Measurements from ENCODE around the gene CHST10.
"Not testable (repeated sequence)": the region's sequence is repeated elsewhere in the genome, so short reads cannot be mapped to it uniquely, and the experiment has no call there.

Gene CHST10

DNA sequence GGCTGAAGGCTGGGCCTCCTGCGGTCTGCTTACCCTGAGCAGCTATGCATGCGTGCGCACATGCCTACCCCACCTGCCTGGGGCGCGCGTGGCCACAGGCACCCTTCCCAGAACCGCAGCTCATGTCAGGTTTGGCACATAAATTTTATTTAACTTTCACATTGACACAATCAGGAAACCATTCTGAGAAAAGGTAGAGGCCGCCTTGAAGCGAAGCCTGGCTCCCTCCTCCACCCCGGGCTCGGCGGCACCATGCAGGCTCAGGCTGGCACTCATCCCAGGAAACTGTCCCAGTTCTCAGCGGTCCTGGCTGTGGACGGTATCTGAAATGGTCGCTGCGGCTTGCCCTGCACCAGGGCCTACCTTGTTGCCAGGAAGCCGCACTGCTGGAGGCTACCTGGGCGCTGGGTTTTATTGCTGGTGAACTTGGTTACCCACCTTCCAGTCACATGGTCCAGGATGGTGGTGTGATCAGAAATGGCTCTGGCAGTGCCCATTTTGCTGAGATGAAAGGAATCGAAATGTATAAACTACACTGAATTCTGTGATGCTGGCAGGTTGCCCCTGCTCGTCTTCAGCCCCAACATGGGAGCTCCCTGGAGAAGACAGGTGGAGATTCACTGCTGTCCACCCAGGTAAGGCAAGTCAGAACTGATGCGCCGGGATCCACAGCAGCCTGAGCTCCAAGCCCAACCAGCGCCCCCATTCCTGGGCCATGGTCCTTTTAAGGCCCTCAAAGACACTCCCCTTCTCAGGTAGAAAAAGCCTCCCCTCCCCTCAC, 25.5 kb downstream of the CHST10 start:
- Histone ChIP-seq H3K9me3 (ENCODE audit: insufficient read depth, low read depth, low read length) (no peaks in the 10 kb centered on the region), H3K27me3 (ENCODE audit: insufficient read depth, low read length) (no peaks in the 10 kb centered on the region), H3K36me3 (ENCODE audit: insufficient read depth, low read length) (peaks cover 47% of the 10 kb centered on the region), H3K9ac (ENCODE audit: low read depth, low read length) (no peak overlapping the region), H3K4me3 (ENCODE audit: low read length) (no peak overlapping the region), H3K4me1 (ENCODE audit: insufficient read depth, low read length) (no peaks in the 10 kb centered on the region), H3K27ac (ENCODE audit: low read depth, low read length) (no peak overlapping the region)
- WGBS: 94% methylated on average over 23 of the region's 23 CpGs

DNA sequence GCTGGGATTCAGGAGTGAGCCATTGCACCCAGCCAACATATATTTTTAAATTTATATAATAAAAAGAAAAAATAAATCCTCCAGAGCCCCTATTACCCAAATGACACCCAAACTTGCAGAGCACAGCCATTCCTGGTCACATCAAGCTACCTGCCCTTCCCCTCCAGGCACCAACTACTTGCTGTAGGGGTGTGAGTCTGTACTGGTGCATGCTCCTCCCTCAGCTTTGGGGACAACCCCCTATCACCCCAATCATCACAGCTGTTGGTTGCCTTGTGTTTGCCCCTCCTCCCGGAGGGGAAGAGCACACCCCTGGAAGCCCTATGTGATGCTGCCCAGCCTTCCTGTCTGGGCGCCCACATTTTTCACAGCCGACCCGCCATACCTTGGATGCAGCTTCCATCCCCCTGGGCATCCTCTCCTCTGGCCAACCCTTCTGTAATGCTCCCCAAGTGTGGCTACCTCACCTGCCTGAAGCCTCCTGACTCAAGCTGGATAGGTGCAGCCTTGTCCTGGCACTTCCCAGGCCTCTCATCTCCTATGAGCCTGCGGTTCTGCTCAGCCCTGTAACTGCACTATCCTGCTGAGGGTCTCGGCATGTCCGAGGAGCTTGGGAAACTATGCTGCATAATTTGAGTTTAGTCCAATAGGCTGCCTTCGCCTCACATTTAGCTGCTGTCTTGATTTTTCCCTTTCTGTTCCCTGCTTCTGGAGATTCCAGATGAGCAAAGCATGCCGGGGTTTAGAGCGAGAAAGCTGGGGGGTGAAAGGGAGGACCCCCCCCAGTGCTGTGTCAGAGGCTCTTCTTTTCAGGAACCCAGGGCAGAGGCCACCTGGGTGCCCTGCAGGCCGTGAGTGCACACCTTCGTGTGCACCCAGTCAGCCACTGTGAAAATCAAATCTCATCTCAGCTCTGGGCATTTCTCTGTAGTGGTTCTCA, 27.2 kb downstream of the CHST10 start:
- Histone ChIP-seq H3K27me3 (ENCODE audit: insufficient read depth, low read length) (no peaks in the 10 kb centered on the region), H3K4me1 (ENCODE audit: insufficient read depth, low read length) (no peaks in the 10 kb centered on the region), H3K27ac (ENCODE audit: low read depth, low read length) (no peak overlapping the region), H3K36me3 (ENCODE audit: insufficient read depth, low read length) (peaks cover 33% of the 10 kb centered on the region), H3K9me3 (ENCODE audit: insufficient read depth, low read depth, low read length) (no peaks in the 10 kb centered on the region), H3K9ac (ENCODE audit: low read depth, low read length) (no peak overlapping the region), H3K4me3 (ENCODE audit: low read length) (no peak overlapping the region)
- 90% methylated on average over 12 of the region's 12 CpGs for WGBS

DNA sequence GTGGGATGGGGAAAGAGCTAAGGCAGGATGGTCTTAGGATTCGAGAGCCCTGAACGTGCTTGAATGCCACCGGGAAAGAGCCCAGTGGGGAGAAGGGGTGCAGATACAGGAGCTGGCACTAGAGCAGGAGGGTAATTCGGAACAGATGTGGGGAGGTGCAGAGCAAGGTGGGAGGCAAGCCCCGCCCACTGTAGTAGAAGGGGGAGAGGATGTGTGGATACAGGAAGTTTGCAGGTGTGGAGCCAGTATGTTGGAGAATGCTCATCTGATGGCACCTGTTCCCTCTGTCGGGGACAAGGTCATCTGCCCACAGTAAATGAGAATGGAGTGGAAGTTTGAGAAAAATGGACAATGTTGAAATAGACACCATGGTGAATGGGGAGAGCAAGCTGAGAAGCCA, 28.8 kb downstream of the CHST10 start:
- H3K9me3 ChIP-seq (ENCODE audit: insufficient read depth, low read depth, low read length): no peaks in the 10 kb centered on the region
- H3K4me3 ChIP-seq (ENCODE audit: low read length): no peak overlapping the region
- no peaks in the 10 kb centered on the region for H3K4me1 ChIP-seq (ENCODE audit: insufficient read depth, low read length)
- WGBS: 90% methylated on average over 6 of the region's 6 CpGs
- no peak overlapping the region for H3K9ac ChIP-seq (ENCODE audit: low read depth, low read length)
- no peaks in the 10 kb centered on the region for H3K27me3 ChIP-seq (ENCODE audit: insufficient read depth, low read length)
- peaks cover 23% of the 10 kb centered on the region for H3K36me3 ChIP-seq (ENCODE audit: insufficient read depth, low read length)
- no peak overlapping the region for H3K27ac ChIP-seq (ENCODE audit: low read depth, low read length)

GRCh38 chr2:100383954-100384353, 33.5 kb downstream of the CHST10 start:
- 96% methylated on average over 4 of the region's 5 CpGs for WGBS
- H3K9me3 ChIP-seq (ENCODE audit: insufficient read depth, low read depth, low read length): no peaks in the 10 kb centered on the region
- H3K27ac ChIP-seq (ENCODE audit: low read depth, low read length): no peak overlapping the region
- no peaks in the 10 kb centered on the region for H3K36me3 ChIP-seq (ENCODE audit: insufficient read depth, low read length)
- H3K27me3 ChIP-seq (ENCODE audit: insufficient read depth, low read length): no peaks in the 10 kb centered on the region
- H3K4me1 ChIP-seq (ENCODE audit: insufficient read depth, low read length): no peaks in the 10 kb centered on the region
- H3K9ac ChIP-seq (ENCODE audit: low read depth, low read length): no peak overlapping the region
- H3K4me3 ChIP-seq (ENCODE audit: low read length): no peak overlapping the region

DNA sequence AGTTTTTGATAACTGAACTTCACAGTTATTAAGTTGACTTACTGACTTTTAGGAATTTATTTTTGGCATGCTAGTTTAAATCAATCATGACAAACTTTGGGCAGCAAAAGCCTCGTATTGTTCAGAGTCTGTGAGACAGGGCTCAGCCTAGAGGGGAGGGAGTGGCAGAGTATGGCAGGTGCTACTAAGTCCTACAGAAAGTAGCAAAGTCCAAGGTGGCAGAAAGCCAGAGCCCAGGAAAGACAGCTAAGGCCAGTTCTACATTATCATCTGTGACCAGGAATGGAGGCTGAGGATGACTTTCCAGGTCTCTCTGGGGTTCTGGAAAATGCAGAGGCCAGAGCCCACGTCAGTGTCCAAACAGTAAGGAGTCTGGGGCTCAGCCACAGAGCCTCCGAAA, 34.2 kb downstream of the CHST10 start:
- Histone ChIP-seq H3K27ac (ENCODE audit: low read depth, low read length) (no peak overlapping the region), H3K9me3 (ENCODE audit: insufficient read depth, low read depth, low read length) (no peaks in the 10 kb centered on the region), H3K4me3 (ENCODE audit: low read length) (no peak overlapping the region), H3K9ac (ENCODE audit: low read depth, low read length) (no peak overlapping the region), H3K27me3 (ENCODE audit: insufficient read depth, low read length) (no peaks in the 10 kb centered on the region), H3K36me3 (ENCODE audit: insufficient read depth, low read length) (no peaks in the 10 kb centered on the region), H3K4me1 (ENCODE audit: insufficient read depth, low read length) (no peaks in the 10 kb centered on the region)
- 83% methylated on average over 3 of the region's 3 CpGs for WGBS

DNA sequence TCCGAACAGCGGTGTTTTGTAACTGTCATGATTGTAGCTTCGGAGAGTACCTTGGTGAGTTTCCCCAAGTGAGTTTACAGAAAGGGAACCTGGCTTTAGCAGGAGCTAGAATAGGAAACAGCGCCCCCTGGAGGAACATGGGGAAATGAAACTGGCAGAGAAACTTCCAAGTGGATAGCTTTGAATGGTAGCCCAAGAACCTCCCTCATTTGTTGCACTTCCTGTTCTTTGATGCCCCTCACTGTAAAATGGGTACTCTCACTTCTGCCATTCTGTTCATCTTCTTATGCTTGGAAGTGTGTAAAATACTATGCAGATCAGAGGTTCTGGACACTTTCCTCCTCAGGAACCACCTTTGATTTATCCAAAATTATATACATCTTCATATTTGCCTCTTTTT, 36.2 kb downstream of the CHST10 start:
- Histone ChIP-seq H3K27me3 (ENCODE audit: insufficient read depth, low read length) (no peaks in the 10 kb centered on the region), H3K27ac (ENCODE audit: low read depth, low read length) (no peak overlapping the region), H3K9me3 (ENCODE audit: insufficient read depth, low read depth, low read length) (no peaks in the 10 kb centered on the region), H3K36me3 (ENCODE audit: insufficient read depth, low read length) (no peaks in the 10 kb centered on the region), H3K4me3 (ENCODE audit: low read length) (no peak overlapping the region), H3K4me1 (ENCODE audit: insufficient read depth, low read length) (no peaks in the 10 kb centered on the region), H3K9ac (ENCODE audit: low read depth, low read length) (no peak overlapping the region)
- whole genome bisulfite sequencing: 49% methylated on average over 4 of the region's 4 CpGs

DNA sequence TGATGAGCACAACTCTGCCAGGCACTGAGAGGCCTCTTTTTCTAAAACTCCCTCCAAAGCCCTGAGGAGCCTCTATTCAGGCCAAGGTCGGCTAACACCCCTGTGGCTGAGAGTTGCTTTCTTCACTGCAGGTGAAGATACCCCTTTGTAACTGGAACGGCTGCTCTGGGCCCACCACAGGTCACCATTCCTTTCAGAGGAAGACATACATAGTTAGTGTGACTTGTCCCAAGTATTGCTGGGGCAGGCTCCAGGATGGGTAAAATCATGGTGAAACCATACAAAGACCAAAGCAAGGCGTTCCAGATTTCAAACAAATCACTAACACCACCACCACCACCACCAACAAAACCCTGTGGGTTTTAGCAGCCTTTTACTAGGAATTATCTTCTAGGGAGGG, 36.8 kb downstream of the CHST10 start:
- no peaks in the 10 kb centered on the region for H3K27me3 ChIP-seq (ENCODE audit: insufficient read depth, low read length)
- H3K9ac ChIP-seq (ENCODE audit: low read depth, low read length): no peak overlapping the region
- H3K27ac ChIP-seq (ENCODE audit: low read depth, low read length): no peak overlapping the region
- 83% methylated on average over 2 of the region's 3 CpGs for WGBS
- H3K9me3 ChIP-seq (ENCODE audit: insufficient read depth, low read depth, low read length): no peaks in the 10 kb centered on the region
- H3K36me3 ChIP-seq (ENCODE audit: insufficient read depth, low read length): no peaks in the 10 kb centered on the region
- H3K4me3 ChIP-seq (ENCODE audit: low read length): no peak overlapping the region
- H3K4me1 ChIP-seq (ENCODE audit: insufficient read depth, low read length): no peaks in the 10 kb centered on the region

DNA sequence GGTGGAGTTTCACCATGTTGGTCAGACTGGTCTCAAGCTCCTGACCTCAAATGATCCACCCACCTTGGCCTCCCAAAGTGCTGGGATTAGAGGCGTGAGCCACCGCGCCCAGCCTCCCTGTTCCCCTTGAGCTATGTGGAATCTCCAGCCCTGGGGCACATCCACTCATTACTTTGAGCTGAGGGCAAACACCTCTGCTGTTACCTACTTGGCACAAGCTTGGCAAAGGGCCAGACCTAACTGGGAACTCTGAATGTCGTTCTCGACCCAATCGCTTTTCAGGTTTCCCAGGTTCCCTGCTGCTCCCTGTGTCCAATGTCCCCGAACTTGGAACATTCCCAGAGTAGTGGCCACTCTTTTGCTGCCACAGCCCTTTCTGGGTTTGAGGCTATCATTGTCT, 40.6 kb downstream of the CHST10 start:
- WGBS: 87% methylated on average over 7 of the region's 7 CpGs
- H3K4me3 ChIP-seq (ENCODE audit: low read length): no peak overlapping the region
- no peaks in the 10 kb centered on the region for H3K36me3 ChIP-seq (ENCODE audit: insufficient read depth, low read length)
- H3K4me1 ChIP-seq (ENCODE audit: insufficient read depth, low read length): no peaks in the 10 kb centered on the region
- H3K9me3 ChIP-seq (ENCODE audit: insufficient read depth, low read depth, low read length): no peaks in the 10 kb centered on the region
- no peak overlapping the region for H3K9ac ChIP-seq (ENCODE audit: low read depth, low read length)
- H3K27me3 ChIP-seq (ENCODE audit: insufficient read depth, low read length): no peaks in the 10 kb centered on the region
- no peak overlapping the region for H3K27ac ChIP-seq (ENCODE audit: low read depth, low read length)

GRCh38 chr2:100367163-100367562, 50.3 kb downstream of the CHST10 start:
- no peaks in the 10 kb centered on the region for H3K36me3 ChIP-seq (ENCODE audit: insufficient read depth, low read length)
- peaks cover 10% of the 10 kb centered on the region for H3K9me3 ChIP-seq (ENCODE audit: insufficient read depth, low read depth, low read length)
- no peak overlapping the region for H3K27ac ChIP-seq (ENCODE audit: low read depth, low read length)
- no peaks in the 10 kb centered on the region for H3K27me3 ChIP-seq (ENCODE audit: insufficient read depth, low read length)
- H3K9ac ChIP-seq (ENCODE audit: low read depth, low read length): no peak overlapping the region
- no peak overlapping the region for H3K4me3 ChIP-seq (ENCODE audit: low read length)
- 53% methylated on average over 1 of the region's 1 CpG for WGBS
- peaks cover 28% of the 10 kb centered on the region for H3K4me1 ChIP-seq (ENCODE audit: insufficient read depth, low read length)

GRCh38 chr2:100365434-100365833, 52.0 kb downstream of the CHST10 start:
- Histone ChIP-seq H3K9ac (ENCODE audit: low read depth, low read length) (no peak overlapping the region), H3K4me1 (ENCODE audit: insufficient read depth, low read length) (peaks cover 28% of the 10 kb centered on the region), H3K27ac (ENCODE audit: low read depth, low read length) (no peak overlapping the region), H3K27me3 (ENCODE audit: insufficient read depth, low read length) (no peaks in the 10 kb centered on the region), H3K36me3 (ENCODE audit: insufficient read depth, low read length) (no peaks in the 10 kb centered on the region), H3K4me3 (ENCODE audit: low read length) (no peak overlapping the region), H3K9me3 (ENCODE audit: insufficient read depth, low read depth, low read length) (peaks cover 21% of the 10 kb centered on the region)
- WGBS: 79% methylated on average over 3 of the region's 3 CpGs

- H3K9me3 ChIP-seq (ENCODE audit: insufficient read depth, low read depth, low read length): peaks cover 17% of the 10 kb centered on the region
- H3K4me1 ChIP-seq (ENCODE audit: insufficient read depth, low read length); H3K9ac ChIP-seq (ENCODE audit: low read depth, low read length); H3K4me3 ChIP-seq (ENCODE audit: low read length); H3K27ac ChIP-seq (ENCODE audit: low read depth, low read length); H3K36me3 ChIP-seq (ENCODE audit: insufficient read depth, low read length); H3K27me3 ChIP-seq (ENCODE audit: insufficient read depth, low read length): not testable (repeated sequence)
- 95% methylated on average over 7 of the region's 7 CpGs for WGBS
Observed at GRCh38 chr2:100362269-100362668, 55.2 kb downstream of the CHST10 start.
